HG03575 (cell line): ENCODE results near the gene KCNK5.

Experiments used
- ATAC-seq: cut with Tn5 transposase; IDR thresholded peaks from one replicate; pipeline ENCODE4 v1.9.1; 2021; ENCODE audit not compliant: unreplicated experiment, insufficient number of reproducible peaks, low FRiP score; ENCODE audit errors: extremely low read depth

KCNK5 gene

GRCh38 chr6:39228992-39229767 is at the start of gene KCNK5:
KCNK5 (minus strand) TSS chr6:39229475; CDS start chr6:39229111, 364 bp downstream.
- ATAC-seq = no peak

GRCh38 chr6:39276379-39276995 is 47.2 kb upstream of the KCNK5 start:
- ATAC-seq = no peak

- ATAC-seq = no peak
Measured at GRCh38 chr6:39274903-39275302, 45.6 kb upstream of the KCNK5 start.

GRCh38 chr6:39274471-39274870 is 45.2 kb upstream of the KCNK5 start:
- ATAC-seq = no peak

- ATAC-seq = no peak
Measured at GRCh38 chr6:39273406-39273821, 44.1 kb upstream of the KCNK5 start.

- ATAC-seq = no peak
Measured at GRCh38 chr6:39269961-39270360, 40.7 kb upstream of the KCNK5 start.

GRCh38 chr6:39268721-39269120 is 39.4 kb upstream of the KCNK5 start:
- no peak for ATAC-seq

- ATAC-seq = no peak
Measured at GRCh38 chr6:39268171-39268570, 38.9 kb upstream of the KCNK5 start.

GRCh38 chr6:39266782-39267355 is 37.6 kb upstream of the KCNK5 start:
- no peak for ATAC-seq

GRCh38 chr6:39266375-39266774 is 37.1 kb upstream of the KCNK5 start:
- ATAC-seq = no peak

- no peak for ATAC-seq
Measured at GRCh38 chr6:39263303-39264037, 34.2 kb upstream of the KCNK5 start.

- no peak for ATAC-seq
Measured at GRCh38 chr6:39261751-39262150, 32.5 kb upstream of the KCNK5 start.

- ATAC-seq = no peak
Measured at GRCh38 chr6:39260953-39261352, 31.7 kb upstream of the KCNK5 start.

GRCh38 chr6:39260456-39260855 is 31.2 kb upstream of the KCNK5 start:
- no peak for ATAC-seq

GRCh38 chr6:39256294-39256940 is 27.1 kb upstream of the KCNK5 start:
- ATAC-seq = no peak

GRCh38 chr6:39254999-39255535 is 25.8 kb upstream of the KCNK5 start:
- ATAC-seq = no peak

GRCh38 chr6:39251406-39251805 is 22.1 kb upstream of the KCNK5 start:
- no peak for ATAC-seq

GRCh38 chr6:39250507-39250906 is 21.2 kb upstream of the KCNK5 start:
- no peak for ATAC-seq

- no peak for ATAC-seq
Measured at GRCh38 chr6:39249278-39249677, 20.0 kb upstream of the KCNK5 start.
